HCT116 (cell line): ENCODE measurements around the gene FHL2. TPM values are rescaled to one million over a fixed set of nuclear protein-coding genes. Genes with fewer than 3 reads are reported as not detected.

Source experiments
- ATAC-seq: fragments of 200-7000 bp; cut with Tn5 transposase; 2 replicates; pipeline ENCODE4 v1.9.1; 2020; ENCODE audit warnings: mild to moderate bottlenecking, moderate library complexity
- BruUV-seq: library from RNA; stranded (reverse); fragments of 400-500 nt; replicated peaks from 2 replicates; lab custom pipeline; 2021; lab: Mats Ljungman, UMichigan
- CTCF ChIA-PET: fragments of 300-600 bp; sonication (Branson Sonifier 250); formaldehyde crosslinking; loops from one replicate; lab custom pipeline; 2021; ENCODE audit warnings: antibody characterized with exemption; lab: Charles Lee
- POLR2A ChIA-PET: fragments of 300-600, 350-600 bp; sonication (Branson Sonifier 250); formaldehyde crosslinking; loops from one replicate; lab custom pipeline; 2021; ENCODE audit warnings: antibody characterized with exemption; lab: Charles Lee
- RAD21 ChIA-PET, 2 experiments: fragments of 300-600 bp; sonication (Branson Sonifier 250); formaldehyde crosslinking; loops; one replicate each; lab custom pipeline; 2023; ENCODE audit warnings: low total read pairs in 2 of 2; ENCODE audit not compliant: uncharacterized antibody in 2 of 2, unreplicated experiment in 2 of 2, low non-redundant PET in 1 of 2; lab: Charles Lee
- DNase-seq: peaks from one replicate; pipeline ENCODE4 v3.0.0-alpha.2; 2010; ENCODE audit warnings: low read depth, low spot score
- H2AFZ ChIP-seq: fragments of 200-600 bp; shearing (Covaris generic), sonication (generic); 2 replicates; pipeline ENCODE4 v1.6.1; 2017; ENCODE audit warnings: low read depth, mixed run types, mixed read lengths, antibody characterized with exemption, low read length; ENCODE audit not compliant: poor library complexity, severe bottlenecking
- H3K27ac ChIP-seq: 2 replicates; pipeline ENCODE4 v1.5.1; 2012; ENCODE audit warnings: low read depth, low read length
- H3K27me3 ChIP-seq: fragments of 200-600 bp; sonication (generic); 2 replicates; pipeline ENCODE4 v1.6.1; 2016; ENCODE audit warnings: mixed run types, low read length, mixed read lengths; ENCODE audit not compliant: insufficient read depth
- H3K36me3 ChIP-seq, 2 experiments: fragments of 200-500 bp in 1 of 2; fragments of 200-600 bp in 1 of 2; sonication (Bioruptor generic) in 1 of 2; sonication (generic) in 1 of 2; 2 replicates each; pipeline versions ENCODE4 v1.5.1 to v1.6.1; 2014 to 2016; ENCODE audit warnings: low read length in 2 of 2, inconsistent platforms in 1 of 2, mixed read lengths in 1 of 2, mixed run types in 1 of 2; ENCODE audit not compliant: insufficient read depth in 2 of 2, control insufficient read depth in 1 of 2
- H3K4me1 ChIP-seq, 2 experiments: fragments of 200-600 bp in 1 of 2; sonication (generic) in 1 of 2; 2 replicates each; pipeline versions ENCODE4 v1.5.1 to v1.6.1; 2012 to 2017; ENCODE audit warnings: low read length in 2 of 2, inconsistent platforms in 1 of 2, mild to moderate bottlenecking in 1 of 2, mixed read lengths in 1 of 2, mixed run types in 1 of 2, moderate library complexity in 1 of 2; ENCODE audit not compliant: insufficient read depth in 2 of 2, control insufficient read depth in 1 of 2
- H3K4me2 ChIP-seq: fragments of 200-600 bp; sonication (generic); 2 replicates; pipeline ENCODE4 v1.6.1; 2017; ENCODE audit warnings: mixed run types, low read length, mixed read lengths
- H3K4me3 ChIP-seq, 2 experiments: fragments of 200-600 bp in 1 of 2; sonication (generic) in 1 of 2; replicated peaks in 1 of 2; 2 replicates each; pipeline ENCODE4 v1.5.1; 2011 to 2016; ENCODE audit warnings: low read length in 2 of 2, control low read depth in 1 of 2, low read depth in 1 of 2, mild to moderate bottlenecking in 1 of 2, mixed read lengths in 1 of 2, mixed run types in 1 of 2
- H3K79me2 ChIP-seq: fragments of 200-600 bp; sonication (generic); 2 replicates; pipeline ENCODE4 v1.6.1; 2017; ENCODE audit warnings: mild to moderate bottlenecking, mixed run types, low read length, moderate library complexity, mixed read lengths; ENCODE audit not compliant: insufficient read depth
- H3K9ac ChIP-seq: fragments of 200-600 bp; sonication (generic); 2 replicates; pipeline ENCODE4 v1.6.1; 2016; ENCODE audit warnings: low read length, mixed read lengths
- H3K9me2 ChIP-seq: fragments of 200-600 bp; sonication (generic), shearing (Covaris generic); 2 replicates; pipeline ENCODE4 v1.6.1; 2017; ENCODE audit warnings: mixed run types, mild to moderate bottlenecking, moderate library complexity; ENCODE audit not compliant: insufficient read depth
- H3K9me3 ChIP-seq, 2 experiments: fragments of 200-500 bp in 1 of 2; fragments of 200-600 bp in 1 of 2; sonication (Bioruptor generic) in 1 of 2; sonication (generic) in 1 of 2; 2 replicates each; pipeline ENCODE4 v1.6.1; 2014 to 2017; ENCODE audit warnings: low read length in 2 of 2, mixed read lengths in 2 of 2, inconsistent platforms in 1 of 2, low read depth in 1 of 2, mild to moderate bottlenecking in 1 of 2, mixed run types in 1 of 2, moderate library complexity in 1 of 2; ENCODE audit not compliant: control insufficient read depth in 1 of 2, insufficient read depth in 1 of 2
- H4K20me1 ChIP-seq: fragments of 200-600 bp; sonication (generic), shearing (Covaris generic); 2 replicates; pipeline ENCODE4 v1.6.1; 2017; ENCODE audit warnings: mixed run types, mild to moderate bottlenecking, moderate library complexity; ENCODE audit not compliant: insufficient read depth
- CBX3 ChIP-seq: IDR thresholded peaks from 2 replicates; pipeline ENCODE4 v1.6.1; 2012; ENCODE audit warnings: low read depth
- CEBPB ChIP-seq: IDR thresholded peaks from 2 replicates; pipeline ENCODE4 v1.6.1; 2012; ENCODE audit warnings: low read depth
- CTCF ChIP-seq, 3 experiments: fragments of 200-600 bp in 1 of 3; sonication (generic) in 1 of 3; IDR thresholded peaks in 2 of 3; conservative IDR thresholded peaks in 1 of 3; 2 replicates each; pipeline ENCODE4 v1.5.1; 2012 to 2017; ENCODE audit warnings: low read depth in 2 of 3, low read length in 2 of 3, antibody characterized with exemption in 1 of 3, borderline replicate concordance in 1 of 3, control low read depth in 1 of 3, mild to moderate bottlenecking in 1 of 3, mixed read lengths in 1 of 3, mixed run types in 1 of 3, moderate library complexity in 1 of 3; ENCODE audit not compliant: insufficient read depth in 1 of 3
- EGR1 ChIP-seq: IDR thresholded peaks from 2 replicates; pipeline ENCODE4 v1.6.1; 2012; ENCODE audit warnings: low read depth
- ELF1 ChIP-seq: IDR thresholded peaks from 2 replicates; pipeline ENCODE4 v1.6.1; 2012; ENCODE audit warnings: low read depth, borderline replicate concordance
- EZH2 ChIP-seq: fragments of 200-600 bp; sonication (generic); IDR thresholded peaks from 2 replicates; pipeline ENCODE4 v1.6.1; 2017; ENCODE audit warnings: antibody characterized with exemption, mixed run types
- EZH2phosphoT487 ChIP-seq: fragments of 200-600 bp; IDR thresholded peaks from 2 replicates; pipeline ENCODE4 v1.6.1; 2018; ENCODE audit warnings: antibody characterized with exemption, borderline replicate concordance
- MAX ChIP-seq: IDR thresholded peaks from 2 replicates; pipeline ENCODE4 v1.6.1; 2012
- POLR2A ChIP-seq: IDR thresholded peaks from 2 replicates; pipeline ENCODE4 v1.7.0; 2011; ENCODE audit warnings: borderline replicate concordance; ENCODE audit not compliant: insufficient read depth, insufficient read length; ENCODE audit errors: extremely low read depth
- POLR2AphosphoS5 ChIP-seq: IDR thresholded peaks from 2 replicates; pipeline ENCODE4 v1.6.1; 2011; ENCODE audit warnings: mild to moderate bottlenecking, low read depth, low read length, moderate library complexity
- RAD21 ChIP-seq: IDR thresholded peaks from 2 replicates; pipeline ENCODE4 v1.6.1; 2012; ENCODE audit warnings: low read depth, mild to moderate bottlenecking
- SIN3A ChIP-seq: IDR thresholded peaks from 2 replicates; pipeline ENCODE4 v1.6.1; 2012; ENCODE audit warnings: low read depth
- SP1 ChIP-seq: IDR thresholded peaks from 2 replicates; pipeline ENCODE4 v1.6.1; 2012; ENCODE audit warnings: low read depth
- SRF ChIP-seq: IDR thresholded peaks from 2 replicates; pipeline ENCODE4 v1.6.1; 2012; ENCODE audit warnings: low read depth
- TCF7L2 ChIP-seq: IDR thresholded peaks from 2 replicates; pipeline ENCODE4 v1.7.0; 2011; ENCODE audit warnings: borderline replicate concordance, inconsistent platforms; ENCODE audit not compliant: insufficient read depth, insufficient read length; ENCODE audit errors: extremely low read depth
- YY1 ChIP-seq: IDR thresholded peaks from 2 replicates; pipeline ENCODE4 v1.6.1; 2011; ENCODE audit warnings: low read length, low read depth, moderate library complexity, mild to moderate bottlenecking; ENCODE audit not compliant: insufficient replicate concordance; ENCODE audit errors: extremely low read depth
- ZFX ChIP-seq: fragments of 450-650 bp; IDR thresholded peaks from 2 replicates; pipeline ENCODE4 v1.6.1; 2017
- intact Hi-C: fragments of 100-400 bp; cut with micrococcal nuclease; formaldehyde crosslinking; loops from 2 replicates; pipeline ENCODE4 v1.10.0; 2022
- total RNA-seq: library from RNA; stranded (reverse); gene quantifications from one replicate; pipeline ENCODE4 v1.2.1, GENCODE V29; 2021; ENCODE audit not compliant: unreplicated experiment
- TF ChIP-seq, protein P1 (sequence below): IDR thresholded peaks from 2 replicates; pipeline ENCODE4 v1.6.1; 2012
- TF ChIP-seq, protein P2 (sequence below): IDR thresholded peaks from 2 replicates; pipeline ENCODE4 v1.6.1; 2012; ENCODE audit warnings: low read depth
- TF ChIP-seq, protein P3 (sequence below): IDR thresholded peaks from 2 replicates; pipeline ENCODE4 v1.6.1; 2011; ENCODE audit warnings: mild to moderate bottlenecking, low read length, moderate library complexity; ENCODE audit not compliant: insufficient replicate concordance; ENCODE audit errors: extremely low read depth

FHL2 gene
- total RNA-seq, 1 experiment from 2014 or later, result 86.6 TPM

DNA sequence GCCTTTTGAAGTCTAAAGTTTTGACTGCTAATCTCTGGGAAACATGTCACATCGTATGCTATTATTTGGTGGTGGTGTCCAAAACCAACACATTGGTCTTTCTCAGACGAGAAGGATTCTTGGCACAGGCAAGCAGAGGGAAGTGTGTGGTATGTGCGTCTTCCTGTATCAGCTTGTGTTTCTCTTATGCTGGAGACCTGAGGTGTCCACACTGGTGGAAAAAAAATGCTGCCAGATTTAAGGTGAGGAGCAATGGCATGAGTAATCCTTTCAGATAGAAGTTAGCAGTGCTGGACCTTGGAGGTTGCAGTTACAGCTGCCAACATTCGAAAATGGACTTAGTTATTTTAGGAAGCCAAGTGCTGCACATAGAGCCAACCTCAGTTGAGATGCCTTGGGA lies 11.7 kb upstream of the FHL2 start:
- no TSS peak for BruUV-seq
- no peaks in the 10 kb centered on the region for H3K36me3 ChIP-seq
- no peaks in the 10 kb centered on the region for H3K9me3 ChIP-seq
- TF ChIP-seq SP1 (no peak), SRF (no peak), POLR2AphosphoS5 (no peak), CTCF (IDR thresholded peaks at IDR 0.05 in 2 of 3, conservative IDR thresholded peaks at IDR 0.05 in 1 of 3; ENCODE audit: borderline replicate concordance in 1 of 3, insufficient read depth in 1 of 3, low read depth in 2 of 3, low read length in 2 of 3) (no peak), MAX (no peak), RAD21 (no peak), CEBPB (no peak), TCF7L2 (no peak), YY1 (no peak), ZFX (no peak), ELF1 (no peak), POLR2A (no peak), SIN3A (no peak), EGR1 (no peak), CBX3 (no peak), EZH2 (no peak), EZH2phosphoT487 (no peak)
- TF ChIP-seq, protein P1, sequence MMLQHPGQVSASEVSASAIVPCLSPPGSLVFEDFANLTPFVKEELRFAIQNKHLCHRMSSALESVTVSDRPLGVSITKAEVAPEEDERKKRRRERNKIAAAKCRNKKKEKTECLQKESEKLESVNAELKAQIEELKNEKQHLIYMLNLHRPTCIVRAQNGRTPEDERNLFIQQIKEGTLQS, result no peak
- TF ChIP-seq, protein P2, sequence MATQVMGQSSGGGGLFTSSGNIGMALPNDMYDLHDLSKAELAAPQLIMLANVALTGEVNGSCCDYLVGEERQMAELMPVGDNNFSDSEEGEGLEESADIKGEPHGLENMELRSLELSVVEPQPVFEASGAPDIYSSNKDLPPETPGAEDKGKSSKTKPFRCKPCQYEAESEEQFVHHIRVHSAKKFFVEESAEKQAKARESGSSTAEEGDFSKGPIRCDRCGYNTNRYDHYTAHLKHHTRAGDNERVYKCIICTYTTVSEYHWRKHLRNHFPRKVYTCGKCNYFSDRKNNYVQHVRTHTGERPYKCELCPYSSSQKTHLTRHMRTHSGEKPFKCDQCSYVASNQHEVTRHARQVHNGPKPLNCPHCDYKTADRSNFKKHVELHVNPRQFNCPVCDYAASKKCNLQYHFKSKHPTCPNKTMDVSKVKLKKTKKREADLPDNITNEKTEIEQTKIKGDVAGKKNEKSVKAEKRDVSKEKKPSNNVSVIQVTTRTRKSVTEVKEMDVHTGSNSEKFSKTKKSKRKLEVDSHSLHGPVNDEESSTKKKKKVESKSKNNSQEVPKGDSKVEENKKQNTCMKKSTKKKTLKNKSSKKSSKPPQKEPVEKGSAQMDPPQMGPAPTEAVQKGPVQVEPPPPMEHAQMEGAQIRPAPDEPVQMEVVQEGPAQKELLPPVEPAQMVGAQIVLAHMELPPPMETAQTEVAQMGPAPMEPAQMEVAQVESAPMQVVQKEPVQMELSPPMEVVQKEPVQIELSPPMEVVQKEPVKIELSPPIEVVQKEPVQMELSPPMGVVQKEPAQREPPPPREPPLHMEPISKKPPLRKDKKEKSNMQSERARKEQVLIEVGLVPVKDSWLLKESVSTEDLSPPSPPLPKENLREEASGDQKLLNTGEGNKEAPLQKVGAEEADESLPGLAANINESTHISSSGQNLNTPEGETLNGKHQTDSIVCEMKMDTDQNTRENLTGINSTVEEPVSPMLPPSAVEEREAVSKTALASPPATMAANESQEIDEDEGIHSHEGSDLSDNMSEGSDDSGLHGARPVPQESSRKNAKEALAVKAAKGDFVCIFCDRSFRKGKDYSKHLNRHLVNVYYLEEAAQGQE, result no peak
- TF ChIP-seq, protein P3, sequence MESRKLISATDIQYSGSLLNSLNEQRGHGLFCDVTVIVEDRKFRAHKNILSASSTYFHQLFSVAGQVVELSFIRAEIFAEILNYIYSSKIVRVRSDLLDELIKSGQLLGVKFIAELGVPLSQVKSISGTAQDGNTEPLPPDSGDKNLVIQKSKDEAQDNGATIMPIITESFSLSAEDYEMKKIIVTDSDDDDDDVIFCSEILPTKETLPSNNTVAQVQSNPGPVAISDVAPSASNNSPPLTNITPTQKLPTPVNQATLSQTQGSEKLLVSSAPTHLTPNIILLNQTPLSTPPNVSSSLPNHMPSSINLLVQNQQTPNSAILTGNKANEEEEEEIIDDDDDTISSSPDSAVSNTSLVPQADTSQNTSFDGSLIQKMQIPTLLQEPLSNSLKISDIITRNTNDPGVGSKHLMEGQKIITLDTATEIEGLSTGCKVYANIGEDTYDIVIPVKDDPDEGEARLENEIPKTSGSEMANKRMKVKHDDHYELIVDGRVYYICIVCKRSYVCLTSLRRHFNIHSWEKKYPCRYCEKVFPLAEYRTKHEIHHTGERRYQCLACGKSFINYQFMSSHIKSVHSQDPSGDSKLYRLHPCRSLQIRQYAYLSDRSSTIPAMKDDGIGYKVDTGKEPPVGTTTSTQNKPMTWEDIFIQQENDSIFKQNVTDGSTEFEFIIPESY, result no peak
- TF ChIP-seq, all 23 proteins: peak for 0
- DNase-seq (no peak), ATAC-seq (no peak)
- no peaks in the 10 kb centered on the region for H3K79me2 ChIP-seq
- ChIA-PET POLR2A (interaction anchor here (2.0 kb wide), 1 partner anchor 45 kb away, joined by 5 read pairs; no protein-coding TSS in a partner anchor), CTCF (no interaction called here), RAD21 (no interaction called here)
- H2AFZ ChIP-seq, result no peak overlapping the region
- intact Hi-C loops, result no loop called here
- peak overlapping the region; percentile 28; the same call in 1 of the 2 replicates for H3K4me2 ChIP-seq
- H3K27me3 ChIP-seq, result no peaks in the 10 kb centered on the region
- H3K27ac ChIP-seq, result no peak overlapping the region
- no peaks in the 10 kb centered on the region for H3K9me2 ChIP-seq
- no peaks in the 10 kb centered on the region for H4K20me1 ChIP-seq
- no peak overlapping the region for H3K4me3 ChIP-seq
- H3K4me1 ChIP-seq, result peaks cover 9 to 48% of the 10 kb centered on the region in 2 experiments
- no peak overlapping the region for H3K9ac ChIP-seq
